Umbilical cord (tissue), 2 donors: ENCODE data around the gene LGALS9C. TPM values are rescaled to one million over a fixed set of nuclear protein-coding genes. Genes with fewer than 3 reads are reported as not detected.
"Not testable (repeated sequence)": the region's sequence is repeated elsewhere in the genome, so short reads cannot be mapped to it uniquely, and the experiment has no call there.

Source experiments
- DNase-seq: peaks from one replicate; pipeline ENCODE4 v3.0.0-alpha.2; 2015; ENCODE audit warnings: low spot score
- total RNA-seq: library from RNA; depleted of rRNA; stranded (reverse); fragments of >200 nt; gene quantifications from one replicate; pipeline ENCODE4 v1.2.3, GENCODE V29; 2014; ENCODE audit warnings: low replicate concordance; ENCODE audit not compliant: insufficient read depth

The LGALS9C gene
- total RNA-seq = 0.48 TPM

- DNase-seq = not testable (repeated sequence)
These were observed at the start of gene LGALS9C for GRCh38 chr17:18476508-18477308. Gene LGALS9C, plus strand, starts transcription at chr17:18476789. Its CDS starts 66 bp downstream, at chr17:18476855.

- DNase-seq = not testable (repeated sequence)
These were observed 44.4 kb upstream of the LGALS9C start for GRCh38 chr17:18432206-18432605.

GRCh38 chr17:18439465-18439870 is 37.1 kb upstream of the LGALS9C start:
- not testable (repeated sequence) for DNase-seq

GRCh38 chr17:18442093-18442492 is 34.5 kb upstream of the LGALS9C start:
- not testable (repeated sequence) for DNase-seq

GRCh38 chr17:18442532-18442931 is 34.1 kb upstream of the LGALS9C start:
- DNase-seq = not testable (repeated sequence)

GRCh38 chr17:18447476-18448205 is 28.9 kb upstream of the LGALS9C start:
- not testable (repeated sequence) for DNase-seq

GRCh38 chr17:18448311-18448710 is 28.3 kb upstream of the LGALS9C start:
- not testable (repeated sequence) for DNase-seq

- DNase-seq = not testable (repeated sequence)
These were observed 26.8 kb upstream of the LGALS9C start for GRCh38 chr17:18449833-18450232.

GRCh38 chr17:18450998-18451397 is 25.6 kb upstream of the LGALS9C start:
- DNase-seq = not testable (repeated sequence)

GRCh38 chr17:18451969-18452368 is 24.6 kb upstream of the LGALS9C start:
- DNase-seq = not testable (repeated sequence)

- peak; percentile 1 for DNase-seq
These were observed 17.6 kb upstream of the LGALS9C start for GRCh38 chr17:18459035-18459434.

- not testable (repeated sequence) for DNase-seq
These were observed 12.6 kb upstream of the LGALS9C start for GRCh38 chr17:18463831-18464502.

- not testable (repeated sequence) for DNase-seq
These were observed 10.2 kb upstream of the LGALS9C start for GRCh38 chr17:18466250-18466983.

- DNase-seq = not testable (repeated sequence)
These were observed 9.6 kb upstream of the LGALS9C start for GRCh38 chr17:18467001-18467400.

GRCh38 chr17:18468472-18469171 is 8.0 kb upstream of the LGALS9C start:
- DNase-seq = not testable (repeated sequence)

- DNase-seq = not testable (repeated sequence)
These were observed 6.8 kb upstream of the LGALS9C start for GRCh38 chr17:18469837-18470236.

- DNase-seq = not testable (repeated sequence)
These were observed 6.2 kb upstream of the LGALS9C start for GRCh38 chr17:18470345-18470930.

- not testable (repeated sequence) for DNase-seq
These were observed 2.6 kb upstream of the LGALS9C start for GRCh38 chr17:18473967-18474366.

GRCh38 chr17:18474754-18475153 is 1.8 kb upstream of the LGALS9C start:
- not testable (repeated sequence) for DNase-seq

- not testable (repeated sequence) for DNase-seq
These were observed 778 bp downstream of the LGALS9C start for GRCh38 chr17:18477367-18477766.
